Transverse colon (tissue), 4 donors: Measurements from ENCODE around the gene FSTL5. TPM values are rescaled to one million over a fixed set of nuclear protein-coding genes. Genes with fewer than 3 reads are reported as not detected.

ENCODE experiments used
- DNase-seq: peaks from one replicate; pipeline ENCODE4 v3.0.0-alpha.2; 2019
- H3K27ac ChIP-seq, 4 donors: fragments of 200-600 bp; sonication (generic); 2 replicates each; pipeline ENCODE4 v1.5.1; 2016 to 2018; ENCODE audit warnings: inconsistent platforms in 4 of 4
- H3K27me3 ChIP-seq: fragments of 200-600 bp; sonication (generic); 2 replicates; pipeline ENCODE4 v1.5.1; 2017; ENCODE audit warnings: inconsistent platforms
- H3K36me3 ChIP-seq, 4 donors: fragments of 200-600 bp; sonication (generic); 2 replicates each; pipeline ENCODE4 v1.5.1; 2017 to 2019; ENCODE audit warnings: inconsistent platforms in 4 of 4
- H3K4me1 ChIP-seq, 4 donors: fragments of 200-600 bp; sonication (generic); 2 replicates each; pipeline ENCODE4 v1.5.1; 2017 to 2020; ENCODE audit warnings: inconsistent platforms in 4 of 4
- H3K4me3 ChIP-seq, 4 donors: fragments of 200-600 bp; sonication (generic); 1 replicate in 1 of 4; 2 replicates in 3 of 4; pipeline versions ENCODE4 v1.5.1 to v1.6.1; 2017 to 2019; ENCODE audit warnings: inconsistent platforms in 4 of 4
- H3K9me3 ChIP-seq, 2 donors: fragments of 200-600 bp; sonication (generic); 2 replicates each; pipeline ENCODE4 v1.5.1; 2017 to 2019; ENCODE audit warnings: inconsistent platforms in 2 of 2
- EP300 ChIP-seq: sonication (generic); formaldehyde crosslinking; IDR thresholded peaks from one replicate; pipeline ENCODE4 v1.6.1; 2017; ENCODE audit warnings: antibody characterized with exemption, low read depth
- POLR2A ChIP-seq: fragments of 450-650 bp; IDR thresholded peaks from one replicate; pipeline ENCODE4 v1.6.1; 2016; ENCODE audit warnings: antibody characterized with exemption, mild to moderate bottlenecking, moderate library complexity
- POLR2AphosphoS5 ChIP-seq, 3 donors: sonication (generic); formaldehyde crosslinking; IDR thresholded peaks; one replicate each; pipeline ENCODE4 v1.6.1; 2016; ENCODE audit warnings: antibody characterized with exemption in 3 of 3
- WGBS, 2 donors: methylation state at CpG; one replicate each; pipeline ENCODE4 v1.1.5; 2018; ENCODE audit warnings: low coverage in 1 of 2; 5-methylcytosine and 5-hydroxymethylcytosine counted together
- in situ Hi-C, 4 donors: fragments of 200-750 bp; cut with MboI; loops; one replicate each; pipeline versions ENCODE4 v1.15.0 to v1.15.1; 2017; ENCODE audit warnings: low sequenced_read_pairs in 3 of 4, low pct_ligation_motif_present in 1 of 4, low pct_unique_long_range_greater_than_20kb in 1 of 4
- intact Hi-C: fragments of 100-400 bp; cut with DNase I; formaldehyde crosslinking; loops from one replicate; pipeline ENCODE4 v1.15.1; 2023; ENCODE audit warnings: low total_unique reads
- total RNA-seq, 4 donors: library from RNA; depleted of rRNA; stranded (reverse); fragments of >200 nt; gene quantifications; one replicate each; pipeline ENCODE4 v1.1.0, GENCODE V29; 2016
- TF ChIP-seq, protein P1 (sequence below), 5 experiments: fragments of 200-600 bp in 3 of 5; fragments of 450-650 bp in 2 of 5; sonication (generic) in 3 of 5; IDR thresholded peaks; 1 replicate in 2 of 5; 2 replicates in 3 of 5; pipeline ENCODE4 v1.5.1; 2016 to 2017; ENCODE audit warnings: antibody characterized with exemption in 5 of 5, inconsistent platforms in 3 of 5, mild to moderate bottlenecking in 2 of 5, moderate library complexity in 1 of 5

The FSTL5 gene
- total RNA-seq, 4 donors from 2014 or later, result 0.14 to 0.16 TPM; not detected in 2

DNA sequence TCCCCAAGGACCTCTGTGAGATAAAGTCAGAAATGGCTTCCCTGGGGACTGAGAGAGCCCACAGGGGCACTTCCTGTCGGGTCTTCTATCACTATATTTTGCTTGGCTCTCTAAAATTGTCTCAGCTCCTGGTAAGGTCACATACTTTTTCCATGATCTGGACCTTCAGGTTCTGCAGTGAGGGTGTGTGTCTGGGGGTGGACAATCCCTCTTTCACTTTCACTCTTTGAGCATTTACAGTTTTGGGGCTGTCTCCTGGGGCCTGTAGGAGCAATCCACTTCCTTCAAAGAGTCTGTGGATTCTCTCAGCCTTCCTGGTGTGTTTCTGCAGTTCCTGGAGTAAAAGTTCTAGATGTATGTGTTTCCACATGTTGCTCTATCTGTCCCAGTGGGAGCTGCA lies 335.7 kb downstream of the FSTL5 start:
- Histone ChIP-seq H3K27me3 (no peaks in the 10 kb centered on the region), H3K9me3 (no peaks in the 10 kb centered on the region), H3K4me3 (no peak overlapping the region), H3K27ac (no peak overlapping the region), H3K4me1 (no peaks in the 10 kb centered on the region), H3K36me3 (no peaks in the 10 kb centered on the region)
- no peak for DNase-seq
- TF ChIP-seq EP300, result no peak
- TF ChIP-seq POLR2AphosphoS5 (IDR thresholded peaks at IDR 0.05), result no peak
- no peak for TF ChIP-seq POLR2A
- TF ChIP-seq, protein P1, sequence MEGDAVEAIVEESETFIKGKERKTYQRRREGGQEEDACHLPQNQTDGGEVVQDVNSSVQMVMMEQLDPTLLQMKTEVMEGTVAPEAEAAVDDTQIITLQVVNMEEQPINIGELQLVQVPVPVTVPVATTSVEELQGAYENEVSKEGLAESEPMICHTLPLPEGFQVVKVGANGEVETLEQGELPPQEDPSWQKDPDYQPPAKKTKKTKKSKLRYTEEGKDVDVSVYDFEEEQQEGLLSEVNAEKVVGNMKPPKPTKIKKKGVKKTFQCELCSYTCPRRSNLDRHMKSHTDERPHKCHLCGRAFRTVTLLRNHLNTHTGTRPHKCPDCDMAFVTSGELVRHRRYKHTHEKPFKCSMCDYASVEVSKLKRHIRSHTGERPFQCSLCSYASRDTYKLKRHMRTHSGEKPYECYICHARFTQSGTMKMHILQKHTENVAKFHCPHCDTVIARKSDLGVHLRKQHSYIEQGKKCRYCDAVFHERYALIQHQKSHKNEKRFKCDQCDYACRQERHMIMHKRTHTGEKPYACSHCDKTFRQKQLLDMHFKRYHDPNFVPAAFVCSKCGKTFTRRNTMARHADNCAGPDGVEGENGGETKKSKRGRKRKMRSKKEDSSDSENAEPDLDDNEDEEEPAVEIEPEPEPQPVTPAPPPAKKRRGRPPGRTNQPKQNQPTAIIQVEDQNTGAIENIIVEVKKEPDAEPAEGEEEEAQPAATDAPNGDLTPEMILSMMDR (IDR thresholded peaks at IDR 0.05), result no peak
- whole genome bisulfite sequencing, 2 donors, result 38 to 64% methylated on average over 1 of the region's 1 CpG
- in situ Hi-C loops, result no loop called here
- intact Hi-C loops, result no loop called here

DNA sequence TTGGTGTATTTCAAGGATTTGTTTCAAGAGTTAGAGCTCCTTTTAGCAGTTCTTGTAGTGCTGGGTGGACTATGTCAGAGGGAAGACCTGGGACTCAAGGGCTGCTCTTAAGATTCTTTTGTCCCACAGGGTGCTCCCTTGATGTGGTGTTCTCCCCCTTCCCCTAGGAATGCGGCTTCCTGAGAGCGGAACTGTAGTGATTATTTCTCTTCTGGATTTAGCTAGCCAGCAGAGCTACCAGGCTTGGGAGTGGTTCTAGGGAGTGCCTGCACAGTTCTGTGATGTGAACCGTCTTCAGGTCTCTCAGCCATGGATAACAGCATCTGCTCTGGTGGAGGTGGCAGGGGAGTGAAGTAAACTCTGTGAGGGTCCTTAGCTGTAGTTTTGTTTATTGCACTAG lies 336.8 kb downstream of the FSTL5 start:
- Histone ChIP-seq H3K4me1 (no peaks in the 10 kb centered on the region), H3K36me3 (no peaks in the 10 kb centered on the region), H3K27me3 (no peaks in the 10 kb centered on the region), H3K9me3 (no peaks in the 10 kb centered on the region), H3K27ac (no peak overlapping the region), H3K4me3 (no peak overlapping the region)
- intact Hi-C loops (no loop called here), in situ Hi-C loops (no loop called here)
- no peak for DNase-seq
- 90% methylated on average over 3 of the region's 3 CpGs; no CpG with 5 or more reads in 1 of the 2 donors for WGBS, 2 donors
- TF ChIP-seq POLR2AphosphoS5 (IDR thresholded peaks at IDR 0.05) (no peak), EP300 (no peak), POLR2A (no peak)
- TF ChIP-seq, protein P1 (IDR thresholded peaks at IDR 0.05), result no peak

DNA sequence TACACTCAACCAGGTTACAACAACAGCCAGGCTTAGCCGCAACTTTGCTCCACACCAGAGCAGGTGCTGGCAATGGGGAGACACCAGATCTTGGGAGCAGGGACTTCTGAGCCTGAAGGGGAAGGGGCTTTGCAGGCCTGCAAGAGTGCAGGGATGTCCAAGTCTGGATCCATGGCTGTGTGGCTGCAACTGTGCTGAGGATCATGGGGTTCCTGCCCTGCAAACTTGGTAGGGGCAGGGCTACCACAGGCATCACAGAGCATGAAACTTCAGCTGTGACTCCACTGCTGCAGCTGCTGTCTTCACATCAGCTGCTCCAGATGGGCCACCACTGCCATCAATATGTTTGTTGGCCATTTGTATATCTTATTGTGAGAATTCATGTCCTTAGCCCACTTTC lies 340.4 kb downstream of the FSTL5 start:
- H3K4me1 ChIP-seq, result no peaks in the 10 kb centered on the region
- intact Hi-C loops (no loop called here), in situ Hi-C loops (no loop called here)
- no peak for DNase-seq
- no peaks in the 10 kb centered on the region for H3K36me3 ChIP-seq
- no peak for TF ChIP-seq EP300
- TF ChIP-seq POLR2A, result no peak
- TF ChIP-seq, protein P1 (IDR thresholded peaks at IDR 0.05), result no peak
- no peak for TF ChIP-seq POLR2AphosphoS5 (IDR thresholded peaks at IDR 0.05)
- H3K9me3 ChIP-seq, result no peaks in the 10 kb centered on the region
- no peak overlapping the region for H3K4me3 ChIP-seq
- no peak overlapping the region for H3K27ac ChIP-seq
- WGBS, 2 donors, result 100% methylated on average over 1 of the region's 1 CpG; no CpG with 5 or more reads in 1 of the 2 donors
- no peaks in the 10 kb centered on the region for H3K27me3 ChIP-seq

DNA sequence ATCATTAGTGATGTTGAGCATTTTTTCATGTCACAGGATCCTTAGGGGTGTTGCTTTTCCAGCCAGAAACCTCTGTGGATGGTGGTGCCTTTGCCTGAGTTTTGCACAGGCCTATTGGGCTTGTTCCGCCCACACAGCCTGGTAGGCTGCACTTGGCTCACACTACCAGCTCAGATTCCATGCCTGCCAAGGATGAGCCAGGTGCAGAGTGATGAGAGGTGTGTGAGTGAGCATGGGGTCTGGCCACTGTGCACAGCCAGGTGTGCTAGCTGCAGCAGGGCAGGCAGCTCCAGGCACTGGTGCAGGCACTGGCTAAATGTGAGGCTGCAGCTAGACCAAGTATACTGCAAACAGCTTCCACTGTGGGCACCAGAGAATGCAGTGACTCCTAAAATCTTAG lies 341.6 kb downstream of the FSTL5 start:
- DNase-seq, result no peak
- in situ Hi-C loops (no loop called here), intact Hi-C loops (no loop called here)
- 86% methylated on average over 1 of the region's 1 CpG; no CpG with 5 or more reads in 1 of the 2 donors for WGBS, 2 donors
- Histone ChIP-seq H3K4me3 (no peak overlapping the region), H3K27ac (no peak overlapping the region), H3K4me1 (no peaks in the 10 kb centered on the region), H3K27me3 (no peaks in the 10 kb centered on the region), H3K9me3 (no peaks in the 10 kb centered on the region), H3K36me3 (no peaks in the 10 kb centered on the region)
- TF ChIP-seq, protein P1 (IDR thresholded peaks at IDR 0.05), result no peak
- TF ChIP-seq POLR2AphosphoS5 (IDR thresholded peaks at IDR 0.05), result no peak
- TF ChIP-seq EP300, result no peak
- no peak for TF ChIP-seq POLR2A
